Transverse colon (tissue), 4 donors: ENCODE results near the gene CGRRF1.

Experiments used
- POLR2AphosphoS5 ChIP-seq, 3 donors: sonication (generic); formaldehyde crosslinking; IDR thresholded peaks; one replicate each; pipeline ENCODE4 v1.6.1; 2016; ENCODE audit warnings: antibody characterized with exemption in 3 of 3
- TF ChIP-seq, protein P1 (sequence below), 5 experiments: fragments of 200-600 bp in 3 of 5; fragments of 450-650 bp in 2 of 5; sonication (generic) in 3 of 5; IDR thresholded peaks; 1 replicate in 2 of 5; 2 replicates in 3 of 5; pipeline ENCODE4 v1.5.1; 2016 to 2017; ENCODE audit warnings: antibody characterized with exemption in 5 of 5, inconsistent platforms in 3 of 5, mild to moderate bottlenecking in 2 of 5, moderate library complexity in 1 of 5

DNA sequence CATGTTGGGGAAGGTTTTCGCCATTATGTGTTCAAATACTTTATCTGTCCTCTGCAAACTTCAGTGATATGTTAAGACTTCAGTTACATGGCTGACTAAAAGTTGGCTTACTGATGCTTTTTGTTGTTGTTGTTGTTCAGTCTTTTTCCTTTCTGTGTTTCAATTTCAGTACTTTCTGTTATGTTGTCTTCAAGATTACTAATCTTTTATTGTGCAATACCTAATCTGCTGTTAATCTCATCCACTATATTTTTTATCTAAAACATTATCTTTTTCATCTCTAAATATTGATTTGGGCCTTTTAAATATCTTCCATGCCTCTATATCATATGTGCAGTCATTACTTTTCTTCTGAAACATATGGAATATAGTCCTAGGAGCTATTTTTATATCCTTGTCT, 7.0 kb downstream of the CGRRF1 start:
- TF ChIP-seq POLR2AphosphoS5 (IDR thresholded peaks at IDR 0.05): no peak
- TF ChIP-seq, protein P1, sequence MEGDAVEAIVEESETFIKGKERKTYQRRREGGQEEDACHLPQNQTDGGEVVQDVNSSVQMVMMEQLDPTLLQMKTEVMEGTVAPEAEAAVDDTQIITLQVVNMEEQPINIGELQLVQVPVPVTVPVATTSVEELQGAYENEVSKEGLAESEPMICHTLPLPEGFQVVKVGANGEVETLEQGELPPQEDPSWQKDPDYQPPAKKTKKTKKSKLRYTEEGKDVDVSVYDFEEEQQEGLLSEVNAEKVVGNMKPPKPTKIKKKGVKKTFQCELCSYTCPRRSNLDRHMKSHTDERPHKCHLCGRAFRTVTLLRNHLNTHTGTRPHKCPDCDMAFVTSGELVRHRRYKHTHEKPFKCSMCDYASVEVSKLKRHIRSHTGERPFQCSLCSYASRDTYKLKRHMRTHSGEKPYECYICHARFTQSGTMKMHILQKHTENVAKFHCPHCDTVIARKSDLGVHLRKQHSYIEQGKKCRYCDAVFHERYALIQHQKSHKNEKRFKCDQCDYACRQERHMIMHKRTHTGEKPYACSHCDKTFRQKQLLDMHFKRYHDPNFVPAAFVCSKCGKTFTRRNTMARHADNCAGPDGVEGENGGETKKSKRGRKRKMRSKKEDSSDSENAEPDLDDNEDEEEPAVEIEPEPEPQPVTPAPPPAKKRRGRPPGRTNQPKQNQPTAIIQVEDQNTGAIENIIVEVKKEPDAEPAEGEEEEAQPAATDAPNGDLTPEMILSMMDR (IDR thresholded peaks at IDR 0.05): no peak
